Peyer's patch (tissue), 4 donors: ENCODE results near the gene MRPS2. TPM values are rescaled to one million over a fixed set of nuclear protein-coding genes. Genes with fewer than 3 reads are reported as not detected.
A peak's percentile ranks its signal among the peaks of the same experiment; 100 is the strongest.

Experiments used
- DNase-seq, 3 donors: peaks; one replicate each; pipeline ENCODE4 v3.0.0-alpha.2; 2017 to 2019
- H3K27ac ChIP-seq, 4 donors: fragments of 200-600 bp; sonication (generic); one replicate each; pipeline ENCODE4 v1.5.1; 2016 to 2019
- H3K27me3 ChIP-seq, 2 donors: fragments of 200-600 bp; sonication (generic); one replicate each; pipeline ENCODE4 v1.5.1; 2019
- H3K36me3 ChIP-seq, 3 donors: fragments of 200-600 bp; sonication (generic); one replicate each; pipeline ENCODE4 v1.5.1; 2016 to 2019
- H3K4me1 ChIP-seq, 4 donors: fragments of 200-600 bp; sonication (generic); one replicate each; pipeline ENCODE4 v1.5.1; 2016 to 2019
- H3K4me3 ChIP-seq, 4 donors: fragments of 200-600 bp; sonication (generic); 1 replicate in 3 of 4; 2 replicates in 1 of 4; pipeline ENCODE4 v1.5.1; 2016 to 2019; ENCODE audit warnings: mild to moderate bottlenecking in 1 of 4
- H3K9me3 ChIP-seq, 4 donors: fragments of 200-600 bp; sonication (generic); one replicate each; pipeline ENCODE4 v1.5.1; 2016 to 2019; ENCODE audit warnings: mild to moderate bottlenecking in 1 of 4
- CTCF ChIP-seq, 6 experiments: fragments of 450-650 bp in 4 of 6; fragments of 200-600 bp in 2 of 6; sonication (generic) in 1 of 6; IDR thresholded peaks; one replicate each; pipeline ENCODE4 v1.5.1; 2017 to 2019; ENCODE audit warnings: antibody characterized with exemption in 6 of 6, mild to moderate bottlenecking in 3 of 6, moderate library complexity in 1 of 6
- POLR2A ChIP-seq, 2 donors: fragments of 450-650 bp; IDR thresholded peaks; one replicate each; pipeline ENCODE4 v1.5.1; 2017; ENCODE audit warnings: antibody characterized with exemption in 2 of 2, mild to moderate bottlenecking in 2 of 2, moderate library complexity in 2 of 2
- total RNA-seq, 4 donors: library from RNA; depleted of rRNA; stranded (reverse); fragments of >200 nt; gene quantifications; one replicate each; pipeline ENCODE4 v1.1.0, GENCODE V29; 2016

The MRPS2 gene
- total RNA-seq, 4 donors from 2014 or later = 22.3 to 42.7 (median 32.4) TPM

DNA sequence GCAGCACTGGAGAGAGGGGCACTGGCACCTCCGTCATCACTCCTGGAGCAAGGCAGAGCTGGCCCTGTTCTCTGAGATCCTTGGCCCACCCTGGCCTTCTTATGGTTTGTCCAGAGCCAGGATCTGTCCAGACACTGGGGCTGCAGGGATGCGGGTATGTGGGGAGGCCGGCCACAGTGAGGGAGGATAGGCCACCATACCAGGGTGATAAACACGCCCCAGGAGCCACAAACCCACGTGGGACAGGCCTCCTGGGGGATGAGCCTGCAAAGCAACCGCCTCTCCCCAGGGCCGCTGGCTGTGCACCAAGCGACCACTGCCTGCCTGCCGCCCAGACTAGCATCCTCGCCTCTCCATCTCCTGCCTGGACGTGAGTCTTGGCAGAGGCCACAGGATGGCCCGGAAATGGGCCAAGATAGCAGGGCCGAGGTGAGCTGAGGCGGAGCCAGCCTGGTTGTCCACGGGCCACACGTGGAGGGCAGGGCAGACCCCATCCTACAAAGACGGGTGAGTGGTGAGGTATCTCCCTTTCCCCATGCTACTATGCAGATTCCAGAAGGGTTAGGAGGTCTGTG, 49.9 kb downstream of the MRPS2 start:
- TF ChIP-seq POLR2A (IDR thresholded peaks at IDR 0.05) = no peak
- TF ChIP-seq CTCF (IDR thresholded peaks at IDR 0.05) = no peak
- H3K27me3 ChIP-seq = no peaks in the 10 kb centered on the region
- H3K4me3 ChIP-seq = no peak overlapping the region
- DNase-seq = no peak
- H3K4me1 ChIP-seq = no peaks in the 10 kb centered on the region
- H3K9me3 ChIP-seq = no peaks in the 10 kb centered on the region
- H3K27ac ChIP-seq = no peak overlapping the region
- H3K36me3 ChIP-seq = no peaks in the 10 kb centered on the region

GRCh38 chr9:135551031-135551430, 50.5 kb downstream of the MRPS2 start:
- DNase-seq = no peak
- Histone ChIP-seq H3K4me3 (no peak overlapping the region), H3K4me1 (no peaks in the 10 kb centered on the region), H3K36me3 (no peaks in the 10 kb centered on the region), H3K9me3 (no peaks in the 10 kb centered on the region), H3K27ac (no peak overlapping the region), H3K27me3 (no peaks in the 10 kb centered on the region)
- TF ChIP-seq POLR2A (IDR thresholded peaks at IDR 0.05) = no peak
- TF ChIP-seq CTCF (IDR thresholded peaks at IDR 0.05) = no peak

DNA sequence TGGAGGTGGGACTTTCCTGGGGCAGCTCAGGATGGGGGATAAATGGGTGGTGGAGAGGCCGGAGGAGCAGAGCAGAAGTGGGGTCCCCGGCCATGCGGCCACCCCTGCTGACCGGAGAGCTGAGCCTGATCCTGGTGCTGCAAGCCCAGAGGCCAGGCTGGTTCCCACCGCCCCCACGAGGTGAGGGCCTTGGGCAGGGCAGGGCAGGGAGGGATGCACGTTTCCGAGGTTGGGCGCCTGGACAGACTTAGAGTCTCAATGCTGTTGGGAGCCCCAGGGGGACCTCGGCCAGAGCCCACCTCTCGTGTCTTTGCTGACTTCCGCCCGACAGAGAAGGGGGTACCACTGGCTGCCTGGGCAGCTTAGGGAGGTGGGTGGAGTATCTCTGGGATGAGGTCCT, 51.0 kb downstream of the MRPS2 start:
- Histone ChIP-seq H3K27me3 (no peaks in the 10 kb centered on the region), H3K9me3 (no peaks in the 10 kb centered on the region), H3K36me3 (no peaks in the 10 kb centered on the region), H3K4me3 (no peak overlapping the region), H3K4me1 (no peaks in the 10 kb centered on the region), H3K27ac (no peak overlapping the region)
- DNase-seq = no peak
- TF ChIP-seq POLR2A (IDR thresholded peaks at IDR 0.05) (no peak), CTCF (IDR thresholded peaks at IDR 0.05) (no peak)

- peak in 1 of 3 donors; percentile 31 for DNase-seq
- TF ChIP-seq CTCF (IDR thresholded peaks at IDR 0.05) (no peak), POLR2A (IDR thresholded peaks at IDR 0.05) (no peak)
- H3K9me3 ChIP-seq = no peaks in the 10 kb centered on the region
Measured at GRCh38 chr9:135552021-135552697, 51.7 kb downstream of the MRPS2 start.

DNA sequence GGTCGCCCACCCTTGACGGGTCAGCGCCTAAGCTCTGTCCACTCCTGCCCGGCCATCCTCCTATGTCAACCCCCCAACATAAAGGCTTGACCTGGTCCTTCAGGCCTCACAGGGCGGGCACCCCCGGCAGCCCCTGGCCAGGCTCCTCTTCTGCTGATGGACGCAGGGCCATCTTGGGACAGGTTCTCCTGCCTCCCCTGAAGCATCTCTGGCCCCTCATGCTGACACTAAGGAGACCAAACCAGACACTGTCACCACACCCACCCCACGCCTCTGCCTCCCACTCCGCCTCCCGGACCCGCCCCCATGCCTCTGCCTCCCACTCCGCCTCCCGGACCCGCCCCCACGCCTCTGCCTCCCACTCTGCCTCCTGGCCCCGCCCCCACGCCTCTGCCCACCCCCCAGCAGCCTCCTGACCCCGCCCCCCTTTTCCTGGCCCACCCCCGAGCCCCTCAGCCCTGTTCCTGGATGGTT, 52.3 kb downstream of the MRPS2 start:
- Histone ChIP-seq H3K4me1 (no peaks in the 10 kb centered on the region), H3K4me3 (no peak overlapping the region), H3K27me3 (no peaks in the 10 kb centered on the region), H3K9me3 (no peaks in the 10 kb centered on the region), H3K36me3 (no peaks in the 10 kb centered on the region), H3K27ac (no peak overlapping the region)
- TF ChIP-seq POLR2A (IDR thresholded peaks at IDR 0.05) (no peak), CTCF (IDR thresholded peaks at IDR 0.05) (no peak)
- DNase-seq = peak in 1 of 3 donors; percentile 35

More at GRCh38 chr9:135552021-135552697, 51.7 kb downstream of the MRPS2 start:
- Histone ChIP-seq H3K36me3 (no peaks in the 10 kb centered on the region), H3K27me3 (no peaks in the 10 kb centered on the region), H3K27ac (no peak overlapping the region), H3K4me1 (no peaks in the 10 kb centered on the region), H3K4me3 (no peak overlapping the region)

Other genes with a start within 250 kb of the MRPS2 start
- gene PPP1R26, start 20.9 kb upstream of the MRPS2 start, total RNA-seq = 10 to 100 TPM; 12.4 to 34.0 (median 18.7) TPM
- not detected for gene LCN1, start 20.8 kb downstream of the MRPS2 start, total RNA-seq
- gene OBP2A, start 45.4 kb downstream of the MRPS2 start, total RNA-seq = not detected
- gene PAEP, start 61.1 kb downstream of the MRPS2 start, total RNA-seq = not detected
- gene GLT6D1, start 138.9 kb downstream of the MRPS2 start, total RNA-seq = not detected
- gene LCN9, start 162.6 kb downstream of the MRPS2 start, total RNA-seq = not detected
- gene SOHLH1, start 198.8 kb downstream of the MRPS2 start, total RNA-seq = not detected
- gene KCNT1, start 201.5 kb downstream of the MRPS2 start, total RNA-seq = under 1 TPM in 1 of 4 donors, not detected in 3; 0.27 TPM